ENCODE results near the gene JPH2.

JPH2 gene

GRCh38 chr20:44120676-44121425 is 66.1 kb downstream of the JPH2 start:
- DNase-seq = no peak

- DNase-seq = no peak
Observed at GRCh38 chr20:44118185-44119033, 68.6 kb downstream of the JPH2 start.

- no peak for DNase-seq
Observed at GRCh38 chr20:44117296-44118184, 69.4 kb downstream of the JPH2 start.

GRCh38 chr20:44115762-44116644 is 71.0 kb downstream of the JPH2 start:
- no peak for DNase-seq

GRCh38 chr20:44115181-44115580 is 71.8 kb downstream of the JPH2 start:
- DNase-seq = no peak

GRCh38 chr20:44113618-44114376 is 73.2 kb downstream of the JPH2 start:
- no peak for DNase-seq

GRCh38 chr20:44112889-44113617 is 73.9 kb downstream of the JPH2 start:
- no peak for DNase-seq

GRCh38 chr20:44112456-44112855 is 74.5 kb downstream of the JPH2 start:
- no peak for DNase-seq

- no peak for DNase-seq
Observed at GRCh38 chr20:44111712-44112335, 75.2 kb downstream of the JPH2 start.

- DNase-seq = no peak
Observed at GRCh38 chr20:44110816-44111568, 76.0 kb downstream of the JPH2 start.

GRCh38 chr20:44109951-44110361 is 77.0 kb downstream of the JPH2 start:
- DNase-seq = no peak

GRCh38 chr20:44106615-44107014 is 80.4 kb downstream of the JPH2 start:
- peak; percentile 5 to 20 (median 8) for DNase-seq

GRCh38 chr20:44104798-44105517 is 82.0 kb downstream of the JPH2 start:
- no peak for DNase-seq

- no peak for DNase-seq
Observed at GRCh38 chr20:44102582-44102981, 84.4 kb downstream of the JPH2 start.

- no peak for DNase-seq
Observed at GRCh38 chr20:44099832-44100231, 87.2 kb downstream of the JPH2 start.

GRCh38 chr20:44098657-44099056 is 88.3 kb downstream of the JPH2 start:
- no peak for DNase-seq

- DNase-seq = no peak
Observed at GRCh38 chr20:44098256-44098630, 88.7 kb downstream of the JPH2 start.

- DNase-seq = no peak
Observed at GRCh38 chr20:44097521-44098255, 89.3 kb downstream of the JPH2 start.
